Measurements from ENCODE around the gene CHIA.

DNA sequence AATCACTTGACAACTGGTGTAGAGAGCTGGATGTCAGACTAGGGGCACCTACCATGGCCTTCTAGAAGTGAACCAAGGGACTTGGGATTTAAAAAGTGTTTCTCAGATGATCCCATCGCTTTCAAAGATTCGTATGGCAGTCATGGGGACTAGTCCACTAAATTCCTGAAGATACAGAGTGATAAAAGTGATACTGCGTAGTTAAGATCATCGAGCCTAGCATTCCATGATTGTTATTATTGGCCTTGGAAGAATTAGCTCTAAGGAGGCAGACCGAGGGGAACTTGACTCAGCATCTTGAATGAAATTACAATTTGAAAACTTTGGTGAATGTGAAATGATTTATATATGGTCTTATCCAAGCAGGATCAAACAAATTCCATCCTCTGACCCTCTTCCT, 1.3 kb upstream of the CHIA start:
- TF ChIP-seq SIN3A (IDR thresholded peaks at IDR 0.05; ENCODE audit: borderline replicate concordance, insufficient read depth, low read length) (no peak), POLR2AphosphoS5 (IDR thresholded peaks at IDR 0.05; ENCODE audit: low read depth, low read length) (no peak), TAF1 (IDR thresholded peaks at IDR 0.05; ENCODE audit: borderline replicate concordance, insufficient read depth, low read length) (no peak)
- TF ChIP-seq, protein P1, sequence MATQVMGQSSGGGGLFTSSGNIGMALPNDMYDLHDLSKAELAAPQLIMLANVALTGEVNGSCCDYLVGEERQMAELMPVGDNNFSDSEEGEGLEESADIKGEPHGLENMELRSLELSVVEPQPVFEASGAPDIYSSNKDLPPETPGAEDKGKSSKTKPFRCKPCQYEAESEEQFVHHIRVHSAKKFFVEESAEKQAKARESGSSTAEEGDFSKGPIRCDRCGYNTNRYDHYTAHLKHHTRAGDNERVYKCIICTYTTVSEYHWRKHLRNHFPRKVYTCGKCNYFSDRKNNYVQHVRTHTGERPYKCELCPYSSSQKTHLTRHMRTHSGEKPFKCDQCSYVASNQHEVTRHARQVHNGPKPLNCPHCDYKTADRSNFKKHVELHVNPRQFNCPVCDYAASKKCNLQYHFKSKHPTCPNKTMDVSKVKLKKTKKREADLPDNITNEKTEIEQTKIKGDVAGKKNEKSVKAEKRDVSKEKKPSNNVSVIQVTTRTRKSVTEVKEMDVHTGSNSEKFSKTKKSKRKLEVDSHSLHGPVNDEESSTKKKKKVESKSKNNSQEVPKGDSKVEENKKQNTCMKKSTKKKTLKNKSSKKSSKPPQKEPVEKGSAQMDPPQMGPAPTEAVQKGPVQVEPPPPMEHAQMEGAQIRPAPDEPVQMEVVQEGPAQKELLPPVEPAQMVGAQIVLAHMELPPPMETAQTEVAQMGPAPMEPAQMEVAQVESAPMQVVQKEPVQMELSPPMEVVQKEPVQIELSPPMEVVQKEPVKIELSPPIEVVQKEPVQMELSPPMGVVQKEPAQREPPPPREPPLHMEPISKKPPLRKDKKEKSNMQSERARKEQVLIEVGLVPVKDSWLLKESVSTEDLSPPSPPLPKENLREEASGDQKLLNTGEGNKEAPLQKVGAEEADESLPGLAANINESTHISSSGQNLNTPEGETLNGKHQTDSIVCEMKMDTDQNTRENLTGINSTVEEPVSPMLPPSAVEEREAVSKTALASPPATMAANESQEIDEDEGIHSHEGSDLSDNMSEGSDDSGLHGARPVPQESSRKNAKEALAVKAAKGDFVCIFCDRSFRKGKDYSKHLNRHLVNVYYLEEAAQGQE (IDR thresholded peaks at IDR 0.05; ENCODE audit: insufficient read depth in 1 of 2, low read depth in 2 of 2, low read length in 2 of 2) = no peak

Data from PFSK-1 (cell line).